HL-60 (cell line): ENCODE results near the gene NUDC.

Experiments used
- DNase-seq, 2 experiments: peaks; one replicate each; pipeline ENCODE4 v3.0.0-alpha.2; 2010 to 2020; ENCODE audit warnings: low read depth in 1 of 2, low spot score in 1 of 2
- H3K27ac ChIP-seq: fragments of 250-450 bp; sonication (Bioruptor Pico); replicated peaks from 2 replicates; pipeline ENCODE4 v1.5.1; 2020; ENCODE audit warnings: mild to moderate bottlenecking, moderate library complexity
- H3K27me3 ChIP-seq: fragments of 250-450 bp; sonication (Bioruptor Pico); 2 replicates; pipeline ENCODE4 v1.5.1; 2021; ENCODE audit warnings: mild to moderate bottlenecking, moderate library complexity; ENCODE audit not compliant: insufficient read depth, poor library complexity, severe bottlenecking
- H3K4me3 ChIP-seq: replicated peaks from 2 replicates; pipeline ENCODE4 v1.5.1; 2011; ENCODE audit warnings: mild to moderate bottlenecking, control low read depth, low read length; ENCODE audit not compliant: insufficient read depth
- CTCF ChIP-seq: IDR thresholded peaks from one replicate; pipeline ENCODE4 v1.5.1; 2011; ENCODE audit warnings: low read length, control low read depth, inconsistent platforms; ENCODE audit not compliant: insufficient read depth
- GABPA ChIP-seq: IDR thresholded peaks from 2 replicates; pipeline ENCODE4 v1.6.1; 2012; ENCODE audit warnings: low read depth
- POLR2AphosphoS5 ChIP-seq: IDR thresholded peaks from 2 replicates; pipeline ENCODE4 v1.6.1; 2012; ENCODE audit warnings: low read depth
- REST ChIP-seq: IDR thresholded peaks from 2 replicates; pipeline ENCODE4 v1.6.1; 2012; ENCODE audit warnings: low read depth; ENCODE audit not compliant: insufficient replicate concordance
- SPI1 ChIP-seq: IDR thresholded peaks from 2 replicates; pipeline ENCODE4 v1.6.1; 2012; ENCODE audit warnings: low read depth, mild to moderate bottlenecking, borderline replicate concordance

Gene NUDC

GRCh38 chr1:26972821-26973220 lies 51.3 kb downstream of the NUDC start:
- DNase-seq, result no peak
- no peak overlapping the region for H3K4me3 ChIP-seq
- H3K27ac ChIP-seq, result no peak overlapping the region
- no peak for TF ChIP-seq POLR2AphosphoS5
- TF ChIP-seq SPI1, result no peak
- TF ChIP-seq REST, result no peak
- TF ChIP-seq CTCF, result no peak
- no peak for TF ChIP-seq GABPA
- H3K27me3 ChIP-seq, result no peaks in the 10 kb centered on the region

GRCh38 chr1:26976621-26977510 lies 55.3 kb downstream of the NUDC start:
- no peak for TF ChIP-seq GABPA
- no peak for TF ChIP-seq CTCF
- no peak for TF ChIP-seq POLR2AphosphoS5
- TF ChIP-seq REST, result no peak
- TF ChIP-seq SPI1, result no peak
- no peak overlapping the region for H3K27ac ChIP-seq
- DNase-seq, result no peak

GRCh38 chr1:26978901-26979300 lies 57.4 kb downstream of the NUDC start:
- no peaks in the 10 kb centered on the region for H3K27me3 ChIP-seq
- TF ChIP-seq POLR2AphosphoS5 (no peak), SPI1 (no peak), GABPA (no peak), CTCF (no peak), REST (no peak)
- DNase-seq, result no peak
- H3K27ac ChIP-seq, result no peak overlapping the region
- H3K4me3 ChIP-seq, result no peak overlapping the region

More at GRCh38 chr1:26976621-26977510, 55.3 kb downstream of the NUDC start:
- H3K4me3 ChIP-seq, result no peak overlapping the region
- H3K27me3 ChIP-seq, result no peaks in the 10 kb centered on the region
